ENCODE measurements around the gene ACAT2. TPM values are rescaled to one million over a fixed set of nuclear protein-coding genes. Genes with fewer than 3 reads are reported as not detected.
"Not testable (repeated sequence)": the region's sequence is repeated elsewhere in the genome, so short reads cannot be mapped to it uniquely, and the experiment has no call there.

Gene ACAT2
- total RNA-seq, 1 donor from 2014 or later, result 0.85 TPM

GRCh38 chr6:159813781-159814180 lies 51.9 kb downstream of the ACAT2 start:
- peak in 1 of 2 donors; percentile 12 for DNase-seq (ENCODE audit: low spot score in 2 of 2)

DNA sequence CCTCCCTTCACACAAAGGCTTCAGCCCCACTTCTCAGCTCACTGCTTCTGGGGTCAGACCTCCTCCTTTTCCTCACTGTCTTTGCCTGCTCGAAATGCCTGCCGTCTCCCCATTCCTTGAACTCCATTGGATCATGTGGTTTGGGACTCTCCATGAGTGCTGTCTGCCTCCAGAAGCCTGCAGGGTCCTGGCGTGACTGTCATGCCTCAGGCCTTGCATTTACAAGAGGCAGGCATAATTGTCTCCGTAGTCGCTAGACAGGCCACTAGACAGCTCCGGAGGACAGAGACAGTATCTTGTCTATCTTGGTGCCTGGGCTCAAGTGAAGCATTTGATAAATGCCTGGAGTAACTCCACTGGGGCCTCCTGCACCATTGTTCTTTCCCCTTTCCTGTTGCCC lies 53.6 kb downstream of the ACAT2 start:
- H3K27me3 ChIP-seq, result no peaks in the 10 kb centered on the region
- H3K27ac ChIP-seq, result no peak overlapping the region
- TF ChIP-seq, protein P1, sequence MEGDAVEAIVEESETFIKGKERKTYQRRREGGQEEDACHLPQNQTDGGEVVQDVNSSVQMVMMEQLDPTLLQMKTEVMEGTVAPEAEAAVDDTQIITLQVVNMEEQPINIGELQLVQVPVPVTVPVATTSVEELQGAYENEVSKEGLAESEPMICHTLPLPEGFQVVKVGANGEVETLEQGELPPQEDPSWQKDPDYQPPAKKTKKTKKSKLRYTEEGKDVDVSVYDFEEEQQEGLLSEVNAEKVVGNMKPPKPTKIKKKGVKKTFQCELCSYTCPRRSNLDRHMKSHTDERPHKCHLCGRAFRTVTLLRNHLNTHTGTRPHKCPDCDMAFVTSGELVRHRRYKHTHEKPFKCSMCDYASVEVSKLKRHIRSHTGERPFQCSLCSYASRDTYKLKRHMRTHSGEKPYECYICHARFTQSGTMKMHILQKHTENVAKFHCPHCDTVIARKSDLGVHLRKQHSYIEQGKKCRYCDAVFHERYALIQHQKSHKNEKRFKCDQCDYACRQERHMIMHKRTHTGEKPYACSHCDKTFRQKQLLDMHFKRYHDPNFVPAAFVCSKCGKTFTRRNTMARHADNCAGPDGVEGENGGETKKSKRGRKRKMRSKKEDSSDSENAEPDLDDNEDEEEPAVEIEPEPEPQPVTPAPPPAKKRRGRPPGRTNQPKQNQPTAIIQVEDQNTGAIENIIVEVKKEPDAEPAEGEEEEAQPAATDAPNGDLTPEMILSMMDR (IDR thresholded peaks at IDR 0.05), result no peak
- H3K9me3 ChIP-seq, result no peaks in the 10 kb centered on the region
- no peak for DNase-seq (ENCODE audit: low spot score in 2 of 2)
- intact Hi-C loops (cut with DNase I), result no loop called here
- no peaks in the 10 kb centered on the region for H3K4me1 ChIP-seq
- no peak overlapping the region for H3K4me3 ChIP-seq
- H3K36me3 ChIP-seq, result no peaks in the 10 kb centered on the region

More at GRCh38 chr6:159813781-159814180, 51.9 kb downstream of the ACAT2 start:
- intact Hi-C loops (cut with DNase I), result no loop called here
- TF ChIP-seq, protein P1 (IDR thresholded peaks at IDR 0.05), result no peak
- H3K27me3 ChIP-seq, result no peaks in the 10 kb centered on the region
- H3K9me3 ChIP-seq, result no peaks in the 10 kb centered on the region
- no peaks in the 10 kb centered on the region for H3K4me1 ChIP-seq
- H3K4me3 ChIP-seq, result no peak overlapping the region
- H3K36me3 ChIP-seq, result no peaks in the 10 kb centered on the region
- H3K27ac ChIP-seq, result no peak overlapping the region

DNA sequence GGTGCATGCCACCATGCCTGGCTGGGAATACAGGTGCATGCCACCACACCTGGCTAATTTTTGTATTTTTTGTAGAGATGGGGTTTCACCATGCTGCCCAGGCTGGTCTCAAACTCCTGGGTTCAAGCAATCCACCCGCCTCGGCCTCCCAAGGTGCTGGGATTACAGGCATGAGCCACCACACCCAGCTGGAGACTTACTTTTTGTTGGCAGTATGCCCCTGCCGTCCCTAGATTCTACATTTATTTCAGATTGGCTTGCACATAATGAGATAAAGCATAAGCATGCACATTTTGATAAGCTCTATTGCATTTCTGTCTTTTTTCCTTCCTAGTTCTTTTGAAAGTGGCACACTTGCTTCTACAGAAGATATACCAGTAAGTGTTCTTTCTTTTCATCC lies 54.9 kb downstream of the ACAT2 start:
- H3K4me1 ChIP-seq; H3K4me3 ChIP-seq; H3K9me3 ChIP-seq; DNase-seq (ENCODE audit: low spot score in 2 of 2); H3K27ac ChIP-seq; intact Hi-C loops (cut with DNase I); H3K27me3 ChIP-seq; H3K36me3 ChIP-seq: not testable (repeated sequence)

GRCh38 chr6:159817951-159818739 lies 56.3 kb downstream of the ACAT2 start:
- intact Hi-C loops (cut with DNase I), result no loop called here
- TF ChIP-seq, protein P1 (IDR thresholded peaks at IDR 0.05), result no peak
- H3K27ac ChIP-seq, result no peak overlapping the region
- no peaks in the 10 kb centered on the region for H3K27me3 ChIP-seq
- H3K4me3 ChIP-seq, result no peak overlapping the region
- H3K36me3 ChIP-seq, result no peaks in the 10 kb centered on the region
- DNase-seq (ENCODE audit: low spot score in 2 of 2), result no peak
- no peaks in the 10 kb centered on the region for H3K4me1 ChIP-seq
- H3K9me3 ChIP-seq, result no peaks in the 10 kb centered on the region

GRCh38 chr6:159819098-159819497 lies 57.3 kb downstream of the ACAT2 start:
- Histone ChIP-seq H3K27ac (no peak overlapping the region), H3K9me3 (no peaks in the 10 kb centered on the region), H3K4me1 (no peaks in the 10 kb centered on the region), H3K27me3 (no peaks in the 10 kb centered on the region), H3K36me3 (no peaks in the 10 kb centered on the region), H3K4me3 (no peak overlapping the region)
- TF ChIP-seq, protein P1 (IDR thresholded peaks at IDR 0.05), result no peak
- intact Hi-C loops (cut with DNase I), result no loop called here
- no peak for DNase-seq (ENCODE audit: low spot score in 2 of 2)

DNA sequence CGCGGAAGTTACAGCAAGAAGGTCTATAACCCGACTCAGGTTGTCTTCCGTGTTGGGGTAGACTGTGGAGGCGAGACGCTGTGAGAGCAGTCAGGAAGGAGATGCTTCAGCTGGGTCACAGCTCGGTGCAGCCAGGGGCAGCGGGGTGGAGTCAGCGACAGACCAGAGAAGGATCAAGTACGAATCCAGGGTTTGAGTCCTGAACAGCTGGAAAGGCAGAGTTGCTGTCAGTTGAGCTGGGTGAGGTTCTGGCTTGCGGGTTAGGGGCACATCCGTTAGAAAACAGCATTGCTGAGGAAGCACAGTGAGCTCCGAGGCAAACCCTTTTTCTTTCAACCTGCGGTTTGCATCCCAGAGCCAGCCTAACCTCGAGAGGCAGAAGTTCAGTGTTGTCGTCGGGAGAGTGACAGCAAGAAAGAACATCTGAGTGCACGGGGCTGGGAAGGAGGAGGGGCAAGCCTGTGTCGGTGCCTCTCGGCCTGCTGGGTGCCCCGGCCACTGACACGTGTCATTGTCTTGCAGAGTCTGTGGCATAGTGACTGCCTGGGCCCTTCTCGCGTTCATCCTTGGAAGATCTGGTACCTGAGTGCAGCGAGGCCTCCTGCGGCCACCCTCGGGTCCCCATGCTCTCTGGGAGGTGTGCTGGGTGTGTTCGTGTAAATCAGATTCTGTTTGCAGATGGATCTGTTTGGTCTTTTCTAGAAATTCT lies 58.2 kb downstream of the ACAT2 start:
- Histone ChIP-seq H3K27ac (no peak overlapping the region), H3K27me3 (no peaks in the 10 kb centered on the region), H3K4me3 (no peak overlapping the region), H3K9me3 (no peaks in the 10 kb centered on the region), H3K36me3 (no peaks in the 10 kb centered on the region), H3K4me1 (no peaks in the 10 kb centered on the region)
- intact Hi-C loops (cut with DNase I), result no loop called here
- TF ChIP-seq, protein P1 (IDR thresholded peaks at IDR 0.05), result no peak
- DNase-seq (ENCODE audit: low spot score in 2 of 2), result no peak

Data from ascending aorta (tissue), 2 donors.